Parathyroid adenoma (tissue), 2 donors: ENCODE data around the gene KLHL8.

Experiments used
- H2AFZ ChIP-seq: fragments of 300-600 bp; sonication (generic); one replicate; pipeline ENCODE4 v1.7.0; 2017; ENCODE audit warnings: antibody characterized with exemption, mild to moderate bottlenecking
- H3K27ac ChIP-seq: fragments of 300-600 bp; sonication (generic); one replicate; pipeline ENCODE4 v1.7.0; 2017
- H3K27me3 ChIP-seq: fragments of 300-600 bp; sonication (generic); one replicate; pipeline ENCODE4 v1.7.0; 2017; ENCODE audit warnings: low read length; ENCODE audit not compliant: control insufficient read depth, insufficient read depth
- H3K36me3 ChIP-seq: fragments of 300-600 bp; sonication (generic); one replicate; pipeline ENCODE4 v1.7.0; 2017; ENCODE audit warnings: low read length; ENCODE audit not compliant: control insufficient read depth, insufficient read depth
- H3K4me1 ChIP-seq: fragments of 300-600 bp; sonication (generic); one replicate; pipeline ENCODE4 v1.7.0; 2017; ENCODE audit warnings: control low read depth
- H3K4me2 ChIP-seq: fragments of 300-600 bp; sonication (generic); one replicate; pipeline ENCODE4 v1.7.0; 2017; ENCODE audit warnings: low read length
- H3K4me3 ChIP-seq: fragments of 300-600 bp; sonication (generic); one replicate; pipeline ENCODE4 v1.7.0; 2017; ENCODE audit warnings: low read depth, low read length
- H3K79me2 ChIP-seq: fragments of 300-600 bp; sonication (generic); one replicate; pipeline ENCODE4 v1.7.0; 2017; ENCODE audit warnings: control low read depth
- H3K9ac ChIP-seq: fragments of 300-600 bp; sonication (generic); one replicate; pipeline ENCODE4 v1.7.0; 2017; ENCODE audit warnings: mild to moderate bottlenecking
- H3K9me3 ChIP-seq: fragments of 300-600 bp; sonication (generic); one replicate; pipeline ENCODE4 v1.7.0; 2017; ENCODE audit warnings: low read length; ENCODE audit not compliant: control insufficient read depth
- TF ChIP-seq, protein P1 (sequence below): fragments of 300-600 bp; sonication (generic); IDR thresholded peaks from one replicate; pipeline ENCODE4 v1.7.0; 2017; ENCODE audit warnings: antibody characterized with exemption, mild to moderate bottlenecking
- donor health status: primary hyperparathyroidism.

KLHL8 gene

DNA sequence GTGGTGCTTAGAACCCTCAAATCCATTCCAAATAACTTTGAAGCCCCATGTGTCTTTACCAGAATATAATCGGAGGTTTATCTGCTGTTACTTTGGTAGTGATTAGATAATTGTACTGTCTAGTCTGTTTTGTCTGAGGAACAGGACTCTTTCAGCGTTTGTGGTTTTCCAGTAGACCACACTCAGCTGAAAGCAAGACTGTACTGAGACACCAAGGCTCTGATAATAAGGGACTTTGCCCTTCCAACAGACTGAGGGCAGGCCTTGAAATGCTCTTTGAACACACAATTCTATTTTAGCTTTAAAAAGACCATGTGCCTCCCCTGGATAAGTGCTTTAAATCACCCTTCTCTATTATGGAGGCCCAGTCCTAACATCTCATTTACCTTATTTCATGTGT, 76.1 kb downstream of the KLHL8 start:
- no peaks in the 10 kb centered on the region for H3K36me3 ChIP-seq
- H3K4me1 ChIP-seq, result no peaks in the 10 kb centered on the region
- H3K4me2 ChIP-seq, result no peak overlapping the region
- H3K79me2 ChIP-seq, result no peaks in the 10 kb centered on the region
- H3K9ac ChIP-seq, result no peak overlapping the region
- H3K27me3 ChIP-seq, result no peaks in the 10 kb centered on the region
- H2AFZ ChIP-seq, result no peak overlapping the region
- TF ChIP-seq, protein P1, sequence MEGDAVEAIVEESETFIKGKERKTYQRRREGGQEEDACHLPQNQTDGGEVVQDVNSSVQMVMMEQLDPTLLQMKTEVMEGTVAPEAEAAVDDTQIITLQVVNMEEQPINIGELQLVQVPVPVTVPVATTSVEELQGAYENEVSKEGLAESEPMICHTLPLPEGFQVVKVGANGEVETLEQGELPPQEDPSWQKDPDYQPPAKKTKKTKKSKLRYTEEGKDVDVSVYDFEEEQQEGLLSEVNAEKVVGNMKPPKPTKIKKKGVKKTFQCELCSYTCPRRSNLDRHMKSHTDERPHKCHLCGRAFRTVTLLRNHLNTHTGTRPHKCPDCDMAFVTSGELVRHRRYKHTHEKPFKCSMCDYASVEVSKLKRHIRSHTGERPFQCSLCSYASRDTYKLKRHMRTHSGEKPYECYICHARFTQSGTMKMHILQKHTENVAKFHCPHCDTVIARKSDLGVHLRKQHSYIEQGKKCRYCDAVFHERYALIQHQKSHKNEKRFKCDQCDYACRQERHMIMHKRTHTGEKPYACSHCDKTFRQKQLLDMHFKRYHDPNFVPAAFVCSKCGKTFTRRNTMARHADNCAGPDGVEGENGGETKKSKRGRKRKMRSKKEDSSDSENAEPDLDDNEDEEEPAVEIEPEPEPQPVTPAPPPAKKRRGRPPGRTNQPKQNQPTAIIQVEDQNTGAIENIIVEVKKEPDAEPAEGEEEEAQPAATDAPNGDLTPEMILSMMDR, result no peak
- H3K4me3 ChIP-seq, result no peak overlapping the region
- no peaks in the 10 kb centered on the region for H3K9me3 ChIP-seq
- no peak overlapping the region for H3K27ac ChIP-seq

DNA sequence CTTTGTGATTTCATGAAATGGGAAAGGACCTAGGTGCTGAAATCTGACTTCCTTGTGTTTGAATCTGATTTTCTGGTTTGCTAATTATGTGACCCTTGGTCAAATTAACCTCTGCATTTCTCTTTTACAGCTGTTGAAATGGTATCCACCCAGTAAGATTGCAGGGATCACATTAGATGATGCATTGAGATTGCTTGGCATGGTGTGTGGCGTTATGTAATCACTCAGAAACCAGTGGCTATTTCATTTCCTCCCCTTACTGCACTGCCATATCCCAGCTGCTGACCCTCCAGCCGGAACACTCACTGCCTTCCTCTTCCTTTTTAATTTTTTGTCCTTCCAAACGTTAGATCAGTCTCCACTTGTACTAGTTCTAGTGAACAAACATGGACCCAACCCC, 79.0 kb downstream of the KLHL8 start:
- Histone ChIP-seq H3K36me3 (no peaks in the 10 kb centered on the region), H3K4me1 (no peaks in the 10 kb centered on the region), H3K4me3 (no peak overlapping the region), H3K9me3 (no peaks in the 10 kb centered on the region), H2AFZ (no peak overlapping the region), H3K27me3 (no peaks in the 10 kb centered on the region), H3K9ac (no peak overlapping the region), H3K27ac (no peak overlapping the region), H3K79me2 (no peaks in the 10 kb centered on the region), H3K4me2 (no peak overlapping the region)
- TF ChIP-seq, protein P1, result no peak

- TF ChIP-seq, protein P1, result no peak
- Histone ChIP-seq H3K9ac (no peak overlapping the region), H3K27me3 (no peaks in the 10 kb centered on the region), H3K79me2 (no peaks in the 10 kb centered on the region), H3K36me3 (no peaks in the 10 kb centered on the region), H3K4me3 (no peak overlapping the region), H3K4me1 (no peaks in the 10 kb centered on the region), H3K4me2 (no peak overlapping the region), H3K9me3 (no peaks in the 10 kb centered on the region), H2AFZ (no peak overlapping the region), H3K27ac (no peak overlapping the region)
Measured at GRCh38 chr4:87134122-87134521, 86.3 kb downstream of the KLHL8 start.

GRCh38 chr4:87133183-87133582, 87.2 kb downstream of the KLHL8 start:
- H3K4me3 ChIP-seq, result no peak overlapping the region
- H3K4me1 ChIP-seq, result peaks cover 4% of the 10 kb centered on the region
- no peaks in the 10 kb centered on the region for H3K9me3 ChIP-seq
- H2AFZ ChIP-seq, result no peak overlapping the region
- no peaks in the 10 kb centered on the region for H3K79me2 ChIP-seq
- no peaks in the 10 kb centered on the region for H3K36me3 ChIP-seq
- no peak overlapping the region for H3K9ac ChIP-seq
- no peaks in the 10 kb centered on the region for H3K27me3 ChIP-seq
- no peak overlapping the region for H3K27ac ChIP-seq
- H3K4me2 ChIP-seq, result no peak overlapping the region
- TF ChIP-seq, protein P1, result no peak

GRCh38 chr4:87132035-87132434, 88.4 kb downstream of the KLHL8 start:
- H3K36me3 ChIP-seq, result no peaks in the 10 kb centered on the region

More at GRCh38 chr4:87132035-87132434, 88.4 kb downstream of the KLHL8 start:
- Histone ChIP-seq H3K27ac (no peak overlapping the region), H2AFZ (no peak overlapping the region), H3K27me3 (no peaks in the 10 kb centered on the region), H3K4me2 (no peak overlapping the region), H3K9me3 (no peaks in the 10 kb centered on the region), H3K79me2 (no peaks in the 10 kb centered on the region), H3K9ac (no peak overlapping the region), H3K4me3 (no peak overlapping the region), H3K4me1 (peaks cover 7% of the 10 kb centered on the region)
- TF ChIP-seq, protein P1, result no peak
